RWPE1 (cell line): ENCODE data around the gene CPAMD8.
A peak's percentile ranks its signal among the peaks of the same experiment; 100 is the strongest.
"Not testable (repeated sequence)": the region's sequence is repeated elsewhere in the genome, so short reads cannot be mapped to it uniquely, and the experiment has no call there.

Experiments used
- CTCF ChIA-PET: fragments of 350-600 bp; sonication (Branson Sonifier 250); formaldehyde crosslinking; extraction: SDS; loops from one replicate; lab custom pipeline; 2021; lab: Yijun Ruan, JAX
- POLR2A ChIA-PET: fragments of 400-600 bp; formaldehyde crosslinking; extraction: SDS; loops from one replicate; lab custom pipeline; 2020; ENCODE audit warnings: antibody characterized with exemption; ENCODE audit not compliant: low non-redundant PET; lab: Yijun Ruan, JAX
- DNase-seq: peaks from one replicate; pipeline ENCODE4 v3.0.0; 2012; ENCODE audit warnings: low spot score
- H3K27ac ChIP-seq: fragments of 450-650 bp; 2 replicates; pipeline ENCODE4 v1.5.1; 2017
- CTCF ChIP-seq: fragments of 450-650 bp; conservative IDR thresholded peaks from 2 replicates; pipeline ENCODE4 v1.5.1; 2017; ENCODE audit warnings: low read depth, mild to moderate bottlenecking

The CPAMD8 gene

GRCh38 chr19:16878181-16878965 lies 148.2 kb downstream of the CPAMD8 start:
- DNase-seq: no peak
- no peak for TF ChIP-seq CTCF
- peak overlapping the region; percentile 51 for H3K27ac ChIP-seq
- CTCF ChIA-PET: no interaction called here
- POLR2A ChIA-PET: no interaction called here

DNA sequence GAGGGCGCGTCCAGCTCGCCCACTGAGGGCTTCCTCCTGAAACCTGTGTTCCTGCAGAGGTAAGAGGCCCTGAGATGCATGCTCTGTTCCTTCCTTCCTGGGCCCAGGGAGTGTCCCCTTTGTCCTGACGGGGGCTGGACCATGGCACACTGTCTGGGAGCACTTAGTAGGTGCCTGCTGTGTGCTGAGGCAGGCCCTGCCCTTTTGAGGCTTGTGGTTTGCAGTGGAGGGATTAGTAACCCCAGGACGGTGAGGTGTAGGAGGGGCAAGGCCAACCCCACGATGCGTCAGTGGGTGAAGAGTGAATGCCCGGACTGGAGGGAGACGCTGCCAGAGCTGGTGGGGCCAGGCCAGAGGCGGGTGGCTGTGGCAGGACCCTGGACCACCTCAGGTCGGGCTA lies 149.0 kb downstream of the CPAMD8 start:
- H3K27ac ChIP-seq: peak overlapping the region; percentile 59; the same call in 1 of the 2 replicates
- TF ChIP-seq CTCF: no peak
- CTCF ChIA-PET: no interaction called here
- no peak for DNase-seq
- POLR2A ChIA-PET: interaction anchor here (0.6 kb wide), 1 partner anchor 46 kb away, joined by 4 read pairs; no protein-coding TSS in a partner anchor

DNA sequence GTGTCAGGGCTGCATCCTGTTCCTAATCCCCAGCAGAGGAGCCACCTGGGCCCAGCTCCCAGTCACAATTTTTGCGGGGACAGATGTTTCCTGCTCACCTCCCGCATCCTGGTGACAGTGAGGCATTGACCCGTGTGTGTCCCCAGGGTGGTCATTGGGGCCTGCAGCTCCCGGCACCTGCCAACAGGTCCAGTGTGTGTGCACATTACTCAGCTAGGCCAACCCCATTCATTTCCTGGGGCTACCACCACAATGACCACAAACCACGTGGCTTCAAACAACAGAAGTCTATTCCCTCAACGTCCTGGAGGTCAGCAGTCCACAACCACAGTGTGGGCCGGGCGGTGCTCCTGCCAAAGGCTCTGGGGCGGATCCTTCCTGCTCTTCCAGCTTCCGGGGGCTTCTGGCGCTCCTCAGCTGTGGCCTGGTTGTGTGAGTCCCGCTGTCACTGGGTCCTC lies 149.7 kb downstream of the CPAMD8 start:
- ChIA-PET CTCF (interaction anchor here (0.6 kb wide), 1 partner anchor 62 kb away, joined by 3 read pairs; no protein-coding TSS in a partner anchor), POLR2A (interaction anchor here (0.6 kb wide), 1 partner anchor 47 kb away, joined by 4 read pairs; no protein-coding TSS in a partner anchor)
- DNase-seq: no peak
- H3K27ac ChIP-seq: peak overlapping the region; percentile 59
- no peak for TF ChIP-seq CTCF

GRCh38 chr19:16875584-16876555 lies 150.7 kb downstream of the CPAMD8 start:
- no peak for DNase-seq
- ChIA-PET POLR2A (no interaction called here), CTCF (no interaction called here)

GRCh38 chr19:16874978-16875299 lies 151.7 kb downstream of the CPAMD8 start:
- peak overlapping the region; percentile 69; the same call in 1 of the 2 replicates for H3K27ac ChIP-seq
- CTCF ChIA-PET, POLR2A ChIA-PET, DNase-seq: not testable (repeated sequence)

More at GRCh38 chr19:16875584-16876555, 150.7 kb downstream of the CPAMD8 start:
- TF ChIP-seq CTCF: no peak
- peak overlapping the region; percentile 59 for H3K27ac ChIP-seq

DNA sequence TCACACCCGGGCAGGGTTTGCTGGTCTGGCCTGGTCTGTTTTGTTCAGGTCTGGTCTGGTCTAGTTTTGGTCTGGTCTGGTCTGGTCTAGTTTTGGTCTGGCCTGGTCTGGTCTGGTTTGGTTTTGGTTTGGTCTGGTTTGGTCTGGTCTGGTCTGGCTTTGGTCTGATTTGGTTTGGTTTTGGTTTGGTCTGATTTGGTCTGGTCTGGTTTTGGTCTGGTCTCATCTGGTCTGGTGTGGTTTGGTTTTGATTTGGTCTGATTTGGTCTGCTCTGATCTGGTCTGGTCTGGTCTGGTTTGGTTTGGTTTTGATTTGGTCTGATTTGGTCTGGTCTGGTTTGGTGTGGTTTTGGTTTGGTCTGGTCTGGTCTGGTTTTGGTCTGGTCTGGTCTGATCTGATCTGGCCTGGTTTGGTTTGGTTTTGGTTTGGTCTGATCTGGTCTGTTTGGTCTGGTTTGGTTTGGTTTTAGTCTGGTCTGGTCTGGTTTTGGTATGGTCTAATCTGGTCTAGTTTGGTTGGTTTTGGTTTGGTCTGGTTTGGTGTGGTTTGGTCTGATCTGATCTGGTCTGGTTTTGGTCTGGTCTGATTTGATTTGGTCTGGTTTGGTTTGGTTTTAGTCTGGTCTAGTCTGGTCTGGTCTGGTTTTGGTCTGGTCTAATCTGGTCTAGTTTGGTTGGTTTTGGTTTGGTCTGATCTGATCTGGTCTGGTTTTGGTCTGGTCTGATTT lies 152.2 kb downstream of the CPAMD8 start:
- H3K27ac ChIP-seq: peak overlapping the region; percentile 69
- ChIA-PET POLR2A (no interaction called here), CTCF (no interaction called here)

More for the DNA sequence above, 152.2 kb downstream of the CPAMD8 start:
- no peak for DNase-seq
- TF ChIP-seq CTCF: no peak
